Stomach smooth muscle (tissue), 2 donors: Measurements from ENCODE around the gene NBEA.

Experiments used
- H3K27ac ChIP-seq: one replicate; pipeline ENCODE4 v1.7.0; 2013; ENCODE audit warnings: mild to moderate bottlenecking, low read length, inconsistent platforms
- H3K27me3 ChIP-seq, 2 donors: one replicate each; pipeline ENCODE4 v1.7.0; 2013; ENCODE audit warnings: low read length in 2 of 2; ENCODE audit not compliant: insufficient read depth in 2 of 2, control insufficient read depth in 1 of 2
- H3K36me3 ChIP-seq, 2 donors: one replicate each; pipeline ENCODE4 v1.7.0; 2013; ENCODE audit warnings: low read length in 2 of 2; ENCODE audit not compliant: control insufficient read depth in 2 of 2, insufficient read depth in 2 of 2
- H3K4me1 ChIP-seq: one replicate; pipeline ENCODE4 v1.7.0; 2013; ENCODE audit warnings: low read length; ENCODE audit not compliant: control insufficient read depth, insufficient read depth
- H3K4me3 ChIP-seq, 2 donors: one replicate each; pipeline ENCODE4 v1.7.0; 2013; ENCODE audit warnings: low read length in 2 of 2
- H3K9ac ChIP-seq, 2 donors: one replicate each; pipeline ENCODE4 v1.7.0; 2013; ENCODE audit warnings: low read length in 2 of 2, mild to moderate bottlenecking in 1 of 2
- H3K9me3 ChIP-seq, 2 donors: one replicate each; pipeline ENCODE4 v1.7.0; 2013; ENCODE audit warnings: low read length in 2 of 2; ENCODE audit not compliant: control insufficient read depth in 2 of 2
- donor health status: healthy.
- donor health status: Pancreatic carcinoma.

The NBEA gene

GRCh38 chr13:35482527-35482926 is 540.5 kb downstream of the NBEA start:
- H3K4me1 ChIP-seq, result no peaks in the 10 kb centered on the region
- no peaks in the 10 kb centered on the region for H3K36me3 ChIP-seq
- no peaks in the 10 kb centered on the region for H3K9me3 ChIP-seq
- no peak overlapping the region for H3K9ac ChIP-seq
- H3K27me3 ChIP-seq, result no peaks in the 10 kb centered on the region
- H3K4me3 ChIP-seq, result no peak overlapping the region
- H3K27ac ChIP-seq, result no peak overlapping the region

- H3K9me3 ChIP-seq, result no peaks in the 10 kb centered on the region
- H3K27me3 ChIP-seq, result no peaks in the 10 kb centered on the region
- no peaks in the 10 kb centered on the region for H3K36me3 ChIP-seq
- H3K4me3 ChIP-seq, result no peak overlapping the region
- H3K4me1 ChIP-seq, result no peaks in the 10 kb centered on the region
- H3K27ac ChIP-seq, result no peak overlapping the region
- H3K9ac ChIP-seq, result no peak overlapping the region
These were observed 541.7 kb downstream of the NBEA start for GRCh38 chr13:35483761-35484160.

GRCh38 chr13:35484384-35484783 is 542.3 kb downstream of the NBEA start:
- no peaks in the 10 kb centered on the region for H3K4me1 ChIP-seq
- H3K9me3 ChIP-seq, result no peaks in the 10 kb centered on the region
- H3K9ac ChIP-seq, result no peak overlapping the region
- H3K36me3 ChIP-seq, result no peaks in the 10 kb centered on the region
- H3K4me3 ChIP-seq, result no peak overlapping the region
- no peaks in the 10 kb centered on the region for H3K27me3 ChIP-seq
- no peak overlapping the region for H3K27ac ChIP-seq

GRCh38 chr13:35485424-35485823 is 543.4 kb downstream of the NBEA start:
- no peaks in the 10 kb centered on the region for H3K27me3 ChIP-seq
- no peak overlapping the region for H3K9ac ChIP-seq
- H3K4me3 ChIP-seq, result no peak overlapping the region
- H3K9me3 ChIP-seq, result no peaks in the 10 kb centered on the region
- H3K27ac ChIP-seq, result no peak overlapping the region
- no peaks in the 10 kb centered on the region for H3K36me3 ChIP-seq
- no peaks in the 10 kb centered on the region for H3K4me1 ChIP-seq

GRCh38 chr13:35489050-35489449 is 547.0 kb downstream of the NBEA start:
- Histone ChIP-seq H3K4me1 (no peaks in the 10 kb centered on the region), H3K9ac (no peak overlapping the region), H3K36me3 (no peaks in the 10 kb centered on the region), H3K27me3 (no peaks in the 10 kb centered on the region), H3K4me3 (no peak overlapping the region), H3K9me3 (no peaks in the 10 kb centered on the region), H3K27ac (no peak overlapping the region)

- H3K4me3 ChIP-seq, result no peak overlapping the region
- no peak overlapping the region for H3K9ac ChIP-seq
- no peaks in the 10 kb centered on the region for H3K36me3 ChIP-seq
- peaks cover 0 to 3% of the 10 kb centered on the region in 2 donors for H3K9me3 ChIP-seq
- H3K27me3 ChIP-seq, result no peaks in the 10 kb centered on the region
- H3K4me1 ChIP-seq, result no peaks in the 10 kb centered on the region
- H3K27ac ChIP-seq, result no peak overlapping the region
These were observed 553.9 kb downstream of the NBEA start for GRCh38 chr13:35496006-35496405.

GRCh38 chr13:35496761-35497386 is 554.8 kb downstream of the NBEA start:
- peaks cover 1% of the 10 kb centered on the region for H3K4me1 ChIP-seq
- no peaks in the 10 kb centered on the region for H3K27me3 ChIP-seq
- H3K36me3 ChIP-seq, result no peaks in the 10 kb centered on the region
- H3K9me3 ChIP-seq, result peaks cover 0 to 3% of the 10 kb centered on the region in 2 donors
- H3K9ac ChIP-seq, result no peak overlapping the region
- no peak overlapping the region for H3K4me3 ChIP-seq
- no peak overlapping the region for H3K27ac ChIP-seq

- H3K27me3 ChIP-seq, result no peaks in the 10 kb centered on the region
- H3K27ac ChIP-seq, result no peak overlapping the region
- H3K9me3 ChIP-seq, result peaks cover 0 to 3% of the 10 kb centered on the region in 2 donors
- H3K4me3 ChIP-seq, result no peak overlapping the region
- H3K9ac ChIP-seq, result no peak overlapping the region
- no peaks in the 10 kb centered on the region for H3K36me3 ChIP-seq
- peaks cover 3% of the 10 kb centered on the region for H3K4me1 ChIP-seq
These were observed 556.2 kb downstream of the NBEA start for GRCh38 chr13:35498231-35498630.

GRCh38 chr13:35499196-35499662 is 557.2 kb downstream of the NBEA start:
- Histone ChIP-seq H3K27me3 (no peaks in the 10 kb centered on the region), H3K4me1 (peaks cover 3% of the 10 kb centered on the region), H3K36me3 (no peaks in the 10 kb centered on the region), H3K9ac (no peak overlapping the region), H3K4me3 (no peak overlapping the region), H3K27ac (no peak overlapping the region), H3K9me3 (peaks cover 0 to 3% of the 10 kb centered on the region in 2 donors)

GRCh38 chr13:35499676-35500075 is 557.6 kb downstream of the NBEA start:
- no peaks in the 10 kb centered on the region for H3K36me3 ChIP-seq
- no peak overlapping the region for H3K9ac ChIP-seq
- no peak overlapping the region for H3K4me3 ChIP-seq

GRCh38 chr13:35500144-35500543 is 558.1 kb downstream of the NBEA start:
- H3K9me3 ChIP-seq, result no peaks in the 10 kb centered on the region
- no peaks in the 10 kb centered on the region for H3K36me3 ChIP-seq
- H3K27ac ChIP-seq, result no peak overlapping the region
- no peak overlapping the region for H3K9ac ChIP-seq
- no peak overlapping the region for H3K4me3 ChIP-seq
- peaks cover 3% of the 10 kb centered on the region for H3K4me1 ChIP-seq
- H3K27me3 ChIP-seq, result no peaks in the 10 kb centered on the region

More at GRCh38 chr13:35499676-35500075, 557.6 kb downstream of the NBEA start:
- Histone ChIP-seq H3K9me3 (peaks cover 0 to 2% of the 10 kb centered on the region in 2 donors), H3K27me3 (no peaks in the 10 kb centered on the region), H3K4me1 (peaks cover 3% of the 10 kb centered on the region), H3K27ac (no peak overlapping the region)
